ENCODE results near the gene ZNF329.

DNA sequence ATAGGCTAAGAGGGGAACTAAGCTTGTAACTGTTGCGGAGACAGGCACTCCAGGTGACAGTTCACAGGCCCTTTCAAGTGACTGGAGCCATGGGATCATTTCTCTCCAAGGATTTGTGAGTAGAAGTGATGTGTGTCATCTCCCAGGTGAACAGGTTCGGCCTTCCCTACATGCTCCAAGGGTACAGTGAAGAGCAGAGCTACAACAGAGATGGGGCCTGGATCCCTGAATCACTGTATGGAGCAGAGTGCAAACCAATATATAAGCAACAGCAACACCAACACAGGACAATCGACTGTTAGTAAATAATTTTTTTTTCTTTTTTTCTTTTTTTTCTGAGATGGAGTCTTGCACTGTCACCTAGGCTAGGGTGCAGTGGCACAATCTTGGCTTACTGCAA is 67.6 kb downstream of the ZNF329 start:
- TF ChIP-seq, protein P1, sequence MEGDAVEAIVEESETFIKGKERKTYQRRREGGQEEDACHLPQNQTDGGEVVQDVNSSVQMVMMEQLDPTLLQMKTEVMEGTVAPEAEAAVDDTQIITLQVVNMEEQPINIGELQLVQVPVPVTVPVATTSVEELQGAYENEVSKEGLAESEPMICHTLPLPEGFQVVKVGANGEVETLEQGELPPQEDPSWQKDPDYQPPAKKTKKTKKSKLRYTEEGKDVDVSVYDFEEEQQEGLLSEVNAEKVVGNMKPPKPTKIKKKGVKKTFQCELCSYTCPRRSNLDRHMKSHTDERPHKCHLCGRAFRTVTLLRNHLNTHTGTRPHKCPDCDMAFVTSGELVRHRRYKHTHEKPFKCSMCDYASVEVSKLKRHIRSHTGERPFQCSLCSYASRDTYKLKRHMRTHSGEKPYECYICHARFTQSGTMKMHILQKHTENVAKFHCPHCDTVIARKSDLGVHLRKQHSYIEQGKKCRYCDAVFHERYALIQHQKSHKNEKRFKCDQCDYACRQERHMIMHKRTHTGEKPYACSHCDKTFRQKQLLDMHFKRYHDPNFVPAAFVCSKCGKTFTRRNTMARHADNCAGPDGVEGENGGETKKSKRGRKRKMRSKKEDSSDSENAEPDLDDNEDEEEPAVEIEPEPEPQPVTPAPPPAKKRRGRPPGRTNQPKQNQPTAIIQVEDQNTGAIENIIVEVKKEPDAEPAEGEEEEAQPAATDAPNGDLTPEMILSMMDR (conservative IDR thresholded peaks at IDR 0.05) = no peak
- no peak for TF ChIP-seq ZFX (IDR thresholded peaks at IDR 0.05)
